Endothelial cell of coronary artery (primary cell): ENCODE measurements around the gene POLDIP3. TPM values are rescaled to one million over a fixed set of nuclear protein-coding genes. Genes with fewer than 3 reads are reported as not detected.

Experiments used
- total RNA-seq: library from RNA; depleted of rRNA; stranded (reverse); fragments of >200 nt; gene quantifications from 2 replicates; pipeline ENCODE4 v1.2.3, GENCODE V29; 2014

The POLDIP3 gene, protein sequence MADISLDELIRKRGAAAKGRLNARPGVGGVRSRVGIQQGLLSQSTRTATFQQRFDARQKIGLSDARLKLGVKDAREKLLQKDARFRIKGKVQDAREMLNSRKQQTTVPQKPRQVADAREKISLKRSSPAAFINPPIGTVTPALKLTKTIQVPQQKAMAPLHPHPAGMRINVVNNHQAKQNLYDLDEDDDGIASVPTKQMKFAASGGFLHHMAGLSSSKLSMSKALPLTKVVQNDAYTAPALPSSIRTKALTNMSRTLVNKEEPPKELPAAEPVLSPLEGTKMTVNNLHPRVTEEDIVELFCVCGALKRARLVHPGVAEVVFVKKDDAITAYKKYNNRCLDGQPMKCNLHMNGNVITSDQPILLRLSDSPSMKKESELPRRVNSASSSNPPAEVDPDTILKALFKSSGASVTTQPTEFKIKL
- total RNA-seq = 26.1 and 31.4 TPM in 2 replicates

GRCh38 chr22:42614312-42615091 is at the start of gene POLDIP3:
Gene POLDIP3 (minus strand): TSS chr22:42614883. CDS start chr22:42614857, 26 bp downstream.

GRCh38 chr22:42649246-42650099 is 34.8 kb upstream of the POLDIP3 start, which contains the start of gene CYB5R3:
Gene CYB5R3 (minus strand): TSS chr22:42649392. CDS start chr22:42649315, 77 bp downstream.

GRCh38 chr22:42553475-42554361 is 61.0 kb downstream of the POLDIP3 start, which contains the start of gene SERHL2:
Gene SERHL2 (plus strand): TSS chr22:42553956. CDS start chr22:42554021, 65 bp downstream.

Other genes with a start within 250 kb of the POLDIP3 start
- not detected in 2 replicates for gene NFAM1, start 182.5 kb downstream of the POLDIP3 start, total RNA-seq
- gene RRP7A, start 95.1 kb downstream of the POLDIP3 start, total RNA-seq = 39.2 and 44.5 TPM in 2 replicates
- 1.3 and 1.4 TPM in 2 replicates for gene SERHL2, start 60.9 kb downstream of the POLDIP3 start, total RNA-seq
- 0.45 and 1.0 TPM in 2 replicates for gene ATP5MGL, start 25.7 kb upstream of the POLDIP3 start, total RNA-seq
- gene CYB5R3, start 34.5 kb upstream of the POLDIP3 start, total RNA-seq = 29.7 and 63.5 TPM in 2 replicates
- gene A4GALT, start 106.0 kb upstream of the POLDIP3 start, total RNA-seq = 8.5 and 24.5 TPM in 2 replicates
- 47.6 and 65.0 TPM in 2 replicates for gene ARFGAP3, start 242.4 kb upstream of the POLDIP3 start, total RNA-seq